Panc1 (cell line): ENCODE measurements around the gene TBC1D9B. TPM values are rescaled to one million over a fixed set of nuclear protein-coding genes. Genes with fewer than 3 reads are reported as not detected.

Experiments
- ATAC-seq: fragments of 200-7000 bp; cut with Tn5 transposase; 2 replicates; pipeline ENCODE4 v1.9.1; 2020; ENCODE audit warnings: mild to moderate bottlenecking, moderate library complexity
- BruUV-seq: library from RNA; stranded (reverse); fragments of 400-500 nt; replicated peaks from 2 replicates; lab custom pipeline; 2021; lab: Mats Ljungman, UMichigan
- CTCF ChIA-PET: fragments of 300-600 bp; sonication (Branson Sonifier 250); formaldehyde crosslinking; loops from one replicate; lab custom pipeline; 2022; ENCODE audit warnings: antibody characterized with exemption; lab: Charles Lee
- POLR2A ChIA-PET: fragments of 300-600 bp; sonication (Branson Sonifier 250); formaldehyde crosslinking; loops from one replicate; lab custom pipeline; 2022; ENCODE audit warnings: antibody characterized with exemption; lab: Charles Lee
- DNase-seq: peaks from one replicate; pipeline ENCODE4 v3.0.0-alpha.2; 2010; ENCODE audit warnings: low read depth, low spot score
- H3K27ac ChIP-seq: 2 replicates; pipeline ENCODE4 v1.5.1; 2011; ENCODE audit warnings: mild to moderate bottlenecking, low read length, inconsistent platforms
- H3K27me3 ChIP-seq: fragments of 200-500 bp; sonication (Bioruptor generic); 2 replicates; pipeline ENCODE4 v1.6.0; 2014; ENCODE audit warnings: low read length, inconsistent platforms; ENCODE audit not compliant: control insufficient read depth, insufficient read depth
- H3K36me3 ChIP-seq: fragments of 200-500 bp; sonication (Bioruptor generic); 2 replicates; pipeline ENCODE4 v1.5.1; 2014; ENCODE audit warnings: inconsistent platforms, mild to moderate bottlenecking, low read length, moderate library complexity; ENCODE audit not compliant: control insufficient read depth, insufficient read depth
- H3K4me1 ChIP-seq: 2 replicates; pipeline ENCODE4 v1.5.1; 2011; ENCODE audit warnings: inconsistent platforms, mild to moderate bottlenecking, low read length, moderate library complexity; ENCODE audit not compliant: control insufficient read depth, insufficient read depth
- H3K4me3 ChIP-seq, 2 experiments: 2 replicates each; pipeline ENCODE4 v1.5.1; 2011 to 2012; ENCODE audit warnings: low read depth in 2 of 2, low read length in 2 of 2, mild to moderate bottlenecking in 2 of 2, inconsistent platforms in 1 of 2, moderate library complexity in 1 of 2
- H3K9me3 ChIP-seq: fragments of 200-500 bp; sonication (Bioruptor generic); 2 replicates; pipeline ENCODE4 v1.5.1; 2014; ENCODE audit warnings: low read depth, mild to moderate bottlenecking, inconsistent platforms, low read length, moderate library complexity; ENCODE audit not compliant: control insufficient read depth, insufficient read depth
- POLR2AphosphoS5 ChIP-seq: IDR thresholded peaks from 2 replicates; pipeline ENCODE4 v1.6.1; 2012; ENCODE audit warnings: mild to moderate bottlenecking, low read depth, low read length, moderate library complexity
- SIN3A ChIP-seq: IDR thresholded peaks from 2 replicates; pipeline ENCODE4 v1.6.1; 2012; ENCODE audit warnings: low read depth, mild to moderate bottlenecking, low read length, moderate library complexity, borderline replicate concordance; ENCODE audit not compliant: insufficient read depth
- TCF7L2 ChIP-seq: IDR thresholded peaks from 2 replicates; pipeline ENCODE4 v1.6.1; 2011; ENCODE audit warnings: mild to moderate bottlenecking, low read depth, low read length, inconsistent platforms
- in situ Hi-C: cut with HindIII; loops from 2 replicates; pipeline ENCODE4 v1.10.0; 2016; ENCODE audit warnings: low sequenced_read_pairs, low pct_unique_long_range_greater_than_20kb
- intact Hi-C: fragments of 100-400 bp; cut with micrococcal nuclease; formaldehyde crosslinking; loops from one replicate; pipeline ENCODE4 v1.10.0; 2022; ENCODE audit not compliant: unreplicated experiment
- total RNA-seq: library from RNA; stranded (reverse); gene quantifications from one replicate; pipeline ENCODE4 v1.2.1, GENCODE V29; 2021; ENCODE audit not compliant: unreplicated experiment
- TF ChIP-seq, protein P1 (sequence below): fragments of 450-650 bp; IDR thresholded peaks from 2 replicates; pipeline ENCODE4 v1.5.1; 2017; ENCODE audit warnings: mild to moderate bottlenecking
- TF ChIP-seq, protein P2 (sequence below), 2 experiments: IDR thresholded peaks; 2 replicates each; pipeline ENCODE4 v1.6.1; 2011 to 2012; ENCODE audit warnings: low read depth in 2 of 2, control low read depth in 1 of 2, low read length in 1 of 2, mild to moderate bottlenecking in 1 of 2, moderate library complexity in 1 of 2; ENCODE audit not compliant: insufficient read depth in 1 of 2

TBC1D9B gene
- total RNA-seq, 1 experiment from 2014 or later = 131 TPM

DNA sequence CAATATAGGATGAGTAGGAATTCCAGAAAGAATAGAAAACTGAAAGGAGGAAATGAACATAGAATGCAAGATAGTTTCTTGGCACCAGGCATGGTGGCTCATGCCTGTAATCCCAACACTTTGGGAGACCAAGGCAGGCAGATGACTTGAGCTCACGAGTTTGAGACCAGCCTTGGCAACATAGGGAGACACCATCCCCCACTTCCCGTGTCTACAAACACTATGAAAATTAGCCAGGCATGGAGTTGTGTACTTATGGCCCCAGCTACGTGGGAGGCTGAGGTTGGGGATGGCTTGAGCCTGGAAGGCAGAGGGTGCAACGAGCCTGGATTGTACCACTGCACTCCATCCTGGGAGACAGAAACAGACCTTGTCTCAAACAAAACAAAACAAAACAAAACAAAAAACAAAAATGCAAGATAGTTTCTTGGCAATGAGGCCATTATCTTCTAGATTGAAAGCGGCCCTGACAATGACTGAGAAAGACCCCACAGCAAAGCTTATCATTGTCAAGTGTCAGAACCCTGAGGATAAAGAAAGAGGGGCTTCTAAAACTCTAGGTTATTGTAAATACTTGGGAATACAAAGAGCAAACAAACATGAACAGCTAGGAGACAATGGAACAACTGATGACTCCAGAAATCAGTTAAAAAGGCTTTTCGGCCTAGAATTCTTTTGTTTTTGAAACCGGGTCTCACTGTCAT lies 77.8 kb downstream of the TBC1D9B start:
- CTCF ChIA-PET = interaction anchor here (2.0 kb wide), 1 partner anchor 28 kb away, joined by 12 read pairs; no protein-coding TSS in a partner anchor
- intact Hi-C loops (no loop called here), in situ Hi-C loops (no loop called here)
- peak; percentile 74 for TF ChIP-seq POLR2AphosphoS5
- TF ChIP-seq, protein P1, sequence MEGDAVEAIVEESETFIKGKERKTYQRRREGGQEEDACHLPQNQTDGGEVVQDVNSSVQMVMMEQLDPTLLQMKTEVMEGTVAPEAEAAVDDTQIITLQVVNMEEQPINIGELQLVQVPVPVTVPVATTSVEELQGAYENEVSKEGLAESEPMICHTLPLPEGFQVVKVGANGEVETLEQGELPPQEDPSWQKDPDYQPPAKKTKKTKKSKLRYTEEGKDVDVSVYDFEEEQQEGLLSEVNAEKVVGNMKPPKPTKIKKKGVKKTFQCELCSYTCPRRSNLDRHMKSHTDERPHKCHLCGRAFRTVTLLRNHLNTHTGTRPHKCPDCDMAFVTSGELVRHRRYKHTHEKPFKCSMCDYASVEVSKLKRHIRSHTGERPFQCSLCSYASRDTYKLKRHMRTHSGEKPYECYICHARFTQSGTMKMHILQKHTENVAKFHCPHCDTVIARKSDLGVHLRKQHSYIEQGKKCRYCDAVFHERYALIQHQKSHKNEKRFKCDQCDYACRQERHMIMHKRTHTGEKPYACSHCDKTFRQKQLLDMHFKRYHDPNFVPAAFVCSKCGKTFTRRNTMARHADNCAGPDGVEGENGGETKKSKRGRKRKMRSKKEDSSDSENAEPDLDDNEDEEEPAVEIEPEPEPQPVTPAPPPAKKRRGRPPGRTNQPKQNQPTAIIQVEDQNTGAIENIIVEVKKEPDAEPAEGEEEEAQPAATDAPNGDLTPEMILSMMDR = no peak
- no TSS peak for BruUV-seq
- Histone ChIP-seq H3K27me3 (no peaks in the 10 kb centered on the region), H3K4me1 (peaks cover 62% of the 10 kb centered on the region), H3K36me3 (peaks cover 16% of the 10 kb centered on the region), H3K9me3 (no peaks in the 10 kb centered on the region), H3K27ac (0 out of 2 replicates have a peak overlapping the region, but pooled peaks have one; percentile 1), H3K4me3 (no peak overlapping the region)
- DNase-seq (no peak), ATAC-seq (no peak)
- POLR2A ChIA-PET = interaction anchor here (0.6 to 0.7 kb wide), 2 partner anchors 35 to 1221 kb away, joined by 3 to 7 read pairs; no protein-coding TSS in a partner anchor

DNA sequence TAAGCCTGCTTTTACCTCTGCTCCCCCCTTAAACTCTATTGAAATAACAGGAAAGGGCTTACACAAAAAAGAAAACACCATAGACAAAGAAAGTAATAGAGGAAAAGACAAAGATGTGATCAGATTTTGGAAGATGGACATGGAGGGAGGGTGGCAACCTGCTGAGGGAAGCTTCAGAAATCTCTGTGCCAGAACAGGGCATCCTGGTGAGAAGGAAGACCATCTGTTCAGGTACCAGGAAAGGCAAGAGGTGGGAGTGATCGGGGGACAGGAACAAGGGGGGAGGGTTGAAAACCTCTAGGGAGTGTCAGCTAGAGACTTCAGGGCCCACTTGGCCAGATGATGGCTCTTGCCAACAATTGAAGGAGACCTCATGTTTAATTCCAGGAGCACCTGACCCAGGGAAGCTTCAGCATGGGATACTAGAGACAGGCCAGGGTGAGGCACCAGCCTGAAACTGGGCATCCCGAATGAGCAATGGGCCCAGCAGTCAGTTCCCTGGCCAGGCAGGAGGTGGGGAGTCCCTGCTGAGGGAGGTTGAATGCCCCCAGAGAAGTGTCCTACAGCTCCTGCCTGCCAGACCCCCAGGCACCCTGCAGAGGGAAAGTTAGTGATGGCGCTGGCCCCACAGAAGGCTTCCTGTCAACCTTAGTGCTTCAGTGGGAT lies 78.8 kb downstream of the TBC1D9B start:
- Histone ChIP-seq H3K27ac (peak overlapping the region; percentile 57), H3K4me1 (peaks cover 72% of the 10 kb centered on the region), H3K36me3 (peaks cover 21% of the 10 kb centered on the region), H3K9me3 (no peaks in the 10 kb centered on the region), H3K27me3 (no peaks in the 10 kb centered on the region), H3K4me3 (no peak overlapping the region)
- DNase-seq (no peak), ATAC-seq (no peak)
- CTCF ChIA-PET = interaction anchor here (0.6 to 2.0 kb wide), 2 partner anchors 27 to 1356 kb away, joined by 12 to 16 read pairs; no protein-coding TSS in a partner anchor
- intact Hi-C loops = no loop called here
- TSS peak; percentile 29 for BruUV-seq
- TF ChIP-seq, protein P1 = no peak
- no peak; the same call in 1 of the 2 replicates for TF ChIP-seq POLR2AphosphoS5
- TF ChIP-seq TCF7L2 = no peak
- TF ChIP-seq, protein P2, sequence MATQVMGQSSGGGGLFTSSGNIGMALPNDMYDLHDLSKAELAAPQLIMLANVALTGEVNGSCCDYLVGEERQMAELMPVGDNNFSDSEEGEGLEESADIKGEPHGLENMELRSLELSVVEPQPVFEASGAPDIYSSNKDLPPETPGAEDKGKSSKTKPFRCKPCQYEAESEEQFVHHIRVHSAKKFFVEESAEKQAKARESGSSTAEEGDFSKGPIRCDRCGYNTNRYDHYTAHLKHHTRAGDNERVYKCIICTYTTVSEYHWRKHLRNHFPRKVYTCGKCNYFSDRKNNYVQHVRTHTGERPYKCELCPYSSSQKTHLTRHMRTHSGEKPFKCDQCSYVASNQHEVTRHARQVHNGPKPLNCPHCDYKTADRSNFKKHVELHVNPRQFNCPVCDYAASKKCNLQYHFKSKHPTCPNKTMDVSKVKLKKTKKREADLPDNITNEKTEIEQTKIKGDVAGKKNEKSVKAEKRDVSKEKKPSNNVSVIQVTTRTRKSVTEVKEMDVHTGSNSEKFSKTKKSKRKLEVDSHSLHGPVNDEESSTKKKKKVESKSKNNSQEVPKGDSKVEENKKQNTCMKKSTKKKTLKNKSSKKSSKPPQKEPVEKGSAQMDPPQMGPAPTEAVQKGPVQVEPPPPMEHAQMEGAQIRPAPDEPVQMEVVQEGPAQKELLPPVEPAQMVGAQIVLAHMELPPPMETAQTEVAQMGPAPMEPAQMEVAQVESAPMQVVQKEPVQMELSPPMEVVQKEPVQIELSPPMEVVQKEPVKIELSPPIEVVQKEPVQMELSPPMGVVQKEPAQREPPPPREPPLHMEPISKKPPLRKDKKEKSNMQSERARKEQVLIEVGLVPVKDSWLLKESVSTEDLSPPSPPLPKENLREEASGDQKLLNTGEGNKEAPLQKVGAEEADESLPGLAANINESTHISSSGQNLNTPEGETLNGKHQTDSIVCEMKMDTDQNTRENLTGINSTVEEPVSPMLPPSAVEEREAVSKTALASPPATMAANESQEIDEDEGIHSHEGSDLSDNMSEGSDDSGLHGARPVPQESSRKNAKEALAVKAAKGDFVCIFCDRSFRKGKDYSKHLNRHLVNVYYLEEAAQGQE (IDR thresholded peaks at IDR 0.05; ENCODE audit: insufficient read depth in 1 of 2, low read depth in 2 of 2, low read length in 1 of 2) = no peak
- no peak for TF ChIP-seq SIN3A
- POLR2A ChIA-PET = no interaction called here
- in situ Hi-C loops = no loop called here
